Smooth muscle cell (in vitro differentiated cells): ENCODE results near the gene SMARCC1. TPM values are rescaled to one million over a fixed set of nuclear protein-coding genes. Genes with fewer than 3 reads are reported as not detected.
"Not testable (repeated sequence)": the region's sequence is repeated elsewhere in the genome, so short reads cannot be mapped to it uniquely, and the experiment has no call there.

Experiments
- DNase-seq: peaks from one replicate; lab custom pipeline; 2025; ENCODE audit not compliant: unreplicated experiment; lab: John Stamatoyannopoulos, UW
- H2AFZ ChIP-seq: fragments of 200-600 bp; sonication (generic); 2 replicates; pipeline ENCODE4 v1.6.0; 2016; ENCODE audit warnings: antibody characterized with exemption, low read depth, mild to moderate bottlenecking
- H3F3A ChIP-seq: fragments of 200-600 bp; sonication (generic); 2 replicates; pipeline ENCODE4 v1.6.0; 2017; ENCODE audit warnings: antibody characterized with exemption, low read depth
- H3K27ac ChIP-seq: fragments of 200-600 bp; sonication (generic); 2 replicates; pipeline ENCODE4 v1.5.1; 2016; ENCODE audit warnings: low read depth, mild to moderate bottlenecking
- H3K27me3 ChIP-seq: fragments of 200-600 bp; sonication (generic); 2 replicates; pipeline ENCODE4 v1.6.1; 2016; ENCODE audit warnings: low read depth, mild to moderate bottlenecking
- H3K36me3 ChIP-seq: fragments of 200-600 bp; sonication (generic); 2 replicates; pipeline ENCODE4 v1.5.1; 2016; ENCODE audit warnings: low read depth
- H3K4me1 ChIP-seq: fragments of 200-600 bp; sonication (generic); 2 replicates; pipeline ENCODE4 v1.5.1; 2016; ENCODE audit warnings: low read depth
- H3K4me2 ChIP-seq: fragments of 200-600 bp; sonication (generic); 2 replicates; pipeline ENCODE4 v1.6.0; 2016; ENCODE audit warnings: mild to moderate bottlenecking
- H3K4me3 ChIP-seq: fragments of 200-600 bp; sonication (generic); 2 replicates; pipeline ENCODE4 v1.5.1; 2016; ENCODE audit warnings: mild to moderate bottlenecking
- H3K79me2 ChIP-seq: fragments of 200-600 bp; sonication (generic); 2 replicates; pipeline ENCODE4 v1.6.0; 2016; ENCODE audit warnings: low read depth, mild to moderate bottlenecking
- H3K9ac ChIP-seq: fragments of 200-600 bp; sonication (generic); 2 replicates; pipeline ENCODE4 v1.6.0; 2016; ENCODE audit warnings: low read depth
- H3K9me3 ChIP-seq: fragments of 200-600 bp; sonication (generic); replicated peaks from 2 replicates; pipeline ENCODE4 v1.5.1; 2016; ENCODE audit warnings: low read depth
- H4K20me1 ChIP-seq: fragments of 200-600 bp; sonication (generic); 2 replicates; pipeline ENCODE4 v1.6.0; 2016; ENCODE audit warnings: low read depth
- CTCF ChIP-seq: fragments of 200-600 bp; sonication (generic); IDR thresholded peaks from 2 replicates; pipeline ENCODE4 v1.5.1; 2017; ENCODE audit warnings: borderline replicate concordance, mild to moderate bottlenecking, antibody characterized with exemption; ENCODE audit not compliant: insufficient read depth, poor library complexity, severe bottlenecking
- WGBS: methylation state at CpG from one replicate; pipeline ENCODE4 v1.1.7; 2016; ENCODE audit warnings: low lambda C conversion rate; 5-methylcytosine and 5-hydroxymethylcytosine counted together
- polyA plus RNA-seq: library from polyadenylated mRNA; unstranded; fragments of >200 nt; fragmentation: Nextera tagmentation; extraction: Ambion mirVana; gene quantifications from 2 replicates; pipeline ENCODE4 v1.2.1, GENCODE V29; 2016
- total RNA-seq: library from RNA; depleted of rRNA; stranded (reverse); fragments of >200 nt; gene quantifications from 2 replicates; pipeline ENCODE4 v1.2.3, GENCODE V29; 2014

The SMARCC1 gene
- total RNA-seq (40.5 and 46.2 TPM in 2 replicates), polyA plus RNA-seq (45.2 and 50.3 TPM in 2 replicates)

GRCh38 chr3:47781685-47782445, at the start of gene SMARCC1:
Gene SMARCC1, minus strand, starts transcription at chr3:47781893. Its CDS starts 96 bp downstream, at chr3:47781797.
- TF ChIP-seq CTCF, result no peak
- Histone ChIP-seq H3K4me3 (peak within 1 kb of the TSS; percentile 83), H3K27me3 (no peaks in the 10 kb centered on the region), H3K9me3 (no peaks in the 10 kb centered on the region), H3K79me2 (peaks cover 44% of the 10 kb centered on the region), H3K36me3 (no peaks in the 10 kb centered on the region), H2AFZ (peak within 1 kb of the TSS; percentile 85), H3K4me1 (peaks cover 22% of the 10 kb centered on the region), H3F3A (peaks cover 8% of the 10 kb centered on the region), H3K27ac (peak within 1 kb of the TSS; percentile 94), H3K9ac (peak within 1 kb of the TSS; percentile 99), H4K20me1 (peaks cover 37% of the 10 kb centered on the region), H3K4me2 (peak within 1 kb of the TSS; percentile 92)
- peak; percentile 95 for DNase-seq
- WGBS, result under 1% methylated on average over 63 of the region's 79 CpGs

DNA sequence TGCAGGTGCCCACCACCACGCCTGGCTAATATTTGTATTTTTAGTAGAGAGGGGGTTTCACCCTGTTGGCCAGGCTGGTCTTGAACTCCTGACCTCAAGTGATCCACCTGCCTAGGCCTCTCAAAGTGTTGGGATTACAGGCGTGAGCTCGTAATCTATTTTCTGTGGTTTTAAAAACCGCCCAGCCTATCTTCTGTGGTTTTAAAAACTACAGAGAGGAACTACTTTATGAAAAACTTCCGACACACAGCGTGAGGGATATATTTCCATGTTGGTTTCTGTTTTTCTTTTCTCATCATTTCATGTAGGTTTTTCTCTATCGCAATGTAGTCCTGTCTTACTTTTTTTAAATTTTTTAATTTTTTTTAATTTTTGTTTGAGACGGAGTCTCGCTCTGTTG, 47.8 kb upstream of the SMARCC1 start:
- not testable (repeated sequence) for DNase-seq, H3K4me1 ChIP-seq, H3K9me3 ChIP-seq, H3K4me2 ChIP-seq, H3F3A ChIP-seq, H3K4me3 ChIP-seq, H3K9ac ChIP-seq, H3K27ac ChIP-seq, H2AFZ ChIP-seq, H3K27me3 ChIP-seq
- Histone ChIP-seq H3K36me3 (peaks cover 15% of the 10 kb centered on the region), H3K79me2 (peaks cover 36% of the 10 kb centered on the region), H4K20me1 (peaks cover 11% of the 10 kb centered on the region)
- 97% methylated on average over 9 of the region's 9 CpGs for WGBS

DNA sequence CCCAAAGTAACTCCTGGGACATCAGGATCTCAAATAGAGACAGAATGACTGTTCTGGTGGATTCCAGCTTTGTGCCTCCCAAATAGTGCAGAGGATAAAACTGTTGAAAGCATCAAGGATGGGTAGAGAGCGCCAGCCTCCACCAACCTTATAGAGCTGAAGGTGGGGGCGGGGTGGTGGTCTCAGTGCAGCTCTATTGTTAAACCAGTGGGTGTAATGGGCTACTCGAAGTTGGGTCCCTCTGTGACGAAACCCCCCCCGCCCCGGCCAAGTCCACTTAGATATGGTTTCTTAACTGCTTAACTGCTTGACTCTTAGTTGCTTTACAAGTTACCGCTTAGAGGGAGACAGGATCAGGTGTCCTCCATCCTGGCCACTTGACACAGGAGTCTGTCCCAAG, 43.9 kb upstream of the SMARCC1 start:
- H4K20me1 ChIP-seq, result peaks cover 11% of the 10 kb centered on the region
- H3K27ac ChIP-seq, result peak overlapping the region; percentile 49
- H3F3A ChIP-seq, result no peaks in the 10 kb centered on the region
- H3K4me3 ChIP-seq, result peak overlapping the region; percentile 97
- H3K36me3 ChIP-seq, result peaks cover 9% of the 10 kb centered on the region
- peak overlapping the region; percentile 94 for H3K9ac ChIP-seq
- peak overlapping the region; percentile 100 for H3K4me2 ChIP-seq
- H3K4me1 ChIP-seq, result peaks cover 10% of the 10 kb centered on the region
- no peaks in the 10 kb centered on the region for H3K9me3 ChIP-seq
- no peaks in the 10 kb centered on the region for H3K27me3 ChIP-seq
- no peak for TF ChIP-seq CTCF
- no peak for DNase-seq
- peaks cover 42% of the 10 kb centered on the region for H3K79me2 ChIP-seq
- 32% methylated on average over 7 of the region's 7 CpGs for WGBS
- H2AFZ ChIP-seq, result peak overlapping the region; percentile 98

DNA sequence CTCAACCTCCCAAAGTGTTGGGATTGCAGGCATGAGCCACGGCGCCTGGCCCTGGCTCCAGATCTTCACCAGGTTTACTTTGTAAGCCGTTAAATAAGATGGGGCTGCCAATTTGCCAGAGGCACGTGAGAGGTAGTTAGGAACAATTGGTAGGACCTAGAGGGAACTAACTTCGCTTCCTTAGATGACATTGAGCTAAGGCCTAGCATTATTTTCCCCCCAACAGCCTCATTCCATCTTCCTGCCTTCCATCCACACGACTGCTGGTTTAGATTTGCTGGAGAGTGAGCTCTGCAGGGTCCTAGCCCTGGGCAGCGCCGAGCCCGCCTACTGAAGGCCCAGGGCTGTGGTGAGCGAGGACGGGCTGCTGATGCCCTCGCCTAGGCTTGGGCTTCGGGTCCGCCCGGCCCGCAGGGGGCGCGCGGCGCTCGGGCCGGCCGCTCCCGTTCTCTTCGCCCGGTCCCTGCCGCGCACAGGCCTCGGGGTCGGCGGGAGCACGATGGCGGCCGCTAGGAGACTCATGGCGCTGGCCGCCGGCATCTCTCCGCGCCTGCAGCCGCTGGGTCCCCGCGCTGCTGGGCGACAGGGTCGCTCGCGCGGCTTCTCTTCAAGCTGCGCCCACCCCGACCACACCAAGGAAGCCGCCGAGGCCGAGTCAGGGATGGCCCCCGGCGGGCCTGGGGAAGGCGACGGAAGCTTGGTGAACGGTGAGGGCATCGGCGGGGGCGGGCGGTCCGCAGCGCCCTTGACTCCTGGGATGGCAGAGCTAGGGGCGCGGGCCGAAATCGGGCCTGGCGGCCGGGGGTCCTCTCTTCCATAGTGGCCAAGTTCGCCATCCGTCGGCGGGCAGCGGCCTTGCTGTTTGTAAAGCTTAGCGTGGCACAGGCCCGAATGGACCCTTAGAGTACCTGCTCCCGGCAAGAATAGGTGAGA, 43.1 kb upstream of the SMARCC1 start:
- Histone ChIP-seq H4K20me1 (peaks cover 11% of the 10 kb centered on the region), H3K4me3 (peak overlapping the region; percentile 97), H3K4me2 (peak overlapping the region; percentile 100), H3F3A (no peaks in the 10 kb centered on the region), H3K27me3 (no peaks in the 10 kb centered on the region), H3K9me3 (no peaks in the 10 kb centered on the region), H3K79me2 (peaks cover 42% of the 10 kb centered on the region), H3K4me1 (peaks cover 10% of the 10 kb centered on the region), H3K9ac (peak overlapping the region; percentile 94), H2AFZ (peak overlapping the region; percentile 98), H3K36me3 (peaks cover 9% of the 10 kb centered on the region), H3K27ac (peak overlapping the region; percentile 49)
- DNase-seq, result peak; percentile 45
- WGBS, result 6% methylated on average over 67 of the region's 77 CpGs
- peak; percentile 79 for TF ChIP-seq CTCF
